ENCODE measurements around the gene IGF2R.

DNA sequence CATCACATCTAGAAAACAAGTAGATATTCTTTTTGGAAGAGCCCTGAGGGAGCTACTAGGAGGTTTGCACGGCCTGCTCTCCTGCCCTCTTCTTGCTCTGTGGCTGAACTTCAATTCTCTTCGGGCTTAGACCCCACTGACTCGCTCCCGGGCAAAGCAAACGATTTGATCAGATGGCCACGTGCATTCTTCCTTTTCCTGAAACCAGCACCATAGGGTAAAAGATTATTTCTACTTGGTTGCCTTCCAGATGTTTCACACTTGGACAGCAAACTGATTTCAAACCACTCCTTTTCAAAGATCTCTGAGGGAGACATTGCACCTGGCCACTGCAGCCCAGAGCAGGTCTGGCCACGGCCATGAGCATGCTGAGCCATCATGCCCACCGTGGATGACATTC lies 152.7 kb downstream of the IGF2R start, which contains the start of gene SLC22A1:
- no peak for TF ChIP-seq POLR2AphosphoS5 (IDR thresholded peaks at IDR 0.05; ENCODE audit: low read depth, low read length)
- no peak for TF ChIP-seq SIN3A (IDR thresholded peaks at IDR 0.05; ENCODE audit: borderline replicate concordance, low read depth, low read length)
- TF ChIP-seq TCF12 (IDR thresholded peaks at IDR 0.05) = no peak
- TF ChIP-seq TCF12 (CRISPR knock-in tag; IDR thresholded peaks at IDR 0.05) = no peak

All from HepG2 (cell line).